Stimulated activated naive CD8-positive, alpha-beta T cell treated with anti-CD3 and anti-CD28 coated beads, Interleukin-15, Interleukin-2, amounts not matched to agents 100 ng/mL and 50 ng/mL, for 24 hours (primary cell): ENCODE data around the gene KCNE4.

Experiments used
- H3K27ac Mint-ChIP-seq: one replicate; pipeline ENCODE4 v1.8.0; 2021; ENCODE audit warnings: mild to moderate bottlenecking, mixed read lengths
- H3K27me3 Mint-ChIP-seq: one replicate; pipeline ENCODE4 v1.8.0; 2021; ENCODE audit warnings: mixed read lengths
- H3K36me3 Mint-ChIP-seq: one replicate; pipeline ENCODE4 v1.8.0; 2021; ENCODE audit warnings: low read depth, mixed read lengths
- H3K4me1 Mint-ChIP-seq: one replicate; pipeline ENCODE4 v1.8.0; 2021; ENCODE audit warnings: low read depth, mixed read lengths
- H3K4me3 Mint-ChIP-seq: one replicate; pipeline ENCODE4 v1.8.0; 2021; ENCODE audit warnings: mild to moderate bottlenecking, mixed read lengths
- H3K9me3 Mint-ChIP-seq: one replicate; pipeline ENCODE4 v1.8.0; 2021; ENCODE audit warnings: mixed read lengths

Gene KCNE4

GRCh38 chr2:223081789-223082188 lies 29.8 kb downstream of the KCNE4 start:
- H3K27me3 Mint-ChIP-seq, result peaks cover 1% of the 10 kb centered on the region

GRCh38 chr2:223082706-223083105 lies 30.7 kb downstream of the KCNE4 start:
- H3K4me1 Mint-ChIP-seq, result no peaks in the 10 kb centered on the region
- no peak overlapping the region for H3K27ac Mint-ChIP-seq
- no peaks in the 10 kb centered on the region for H3K27me3 Mint-ChIP-seq
- H3K36me3 Mint-ChIP-seq, result no peaks in the 10 kb centered on the region
- no peaks in the 10 kb centered on the region for H3K9me3 Mint-ChIP-seq
- H3K4me3 Mint-ChIP-seq, result no peak overlapping the region

More at GRCh38 chr2:223081789-223082188, 29.8 kb downstream of the KCNE4 start:
- H3K27ac Mint-ChIP-seq, result no peak overlapping the region
- H3K9me3 Mint-ChIP-seq, result peaks cover 2% of the 10 kb centered on the region
- H3K36me3 Mint-ChIP-seq, result no peaks in the 10 kb centered on the region
- no peak overlapping the region for H3K4me3 Mint-ChIP-seq
- H3K4me1 Mint-ChIP-seq, result no peaks in the 10 kb centered on the region

- Mint-ChIP-seq H3K27me3 (no peaks in the 10 kb centered on the region), H3K27ac (no peak overlapping the region), H3K4me1 (no peaks in the 10 kb centered on the region), H3K9me3 (no peaks in the 10 kb centered on the region), H3K36me3 (no peaks in the 10 kb centered on the region), H3K4me3 (no peak overlapping the region)
Observed at GRCh38 chr2:223083402-223084070, 31.5 kb downstream of the KCNE4 start.

DNA sequence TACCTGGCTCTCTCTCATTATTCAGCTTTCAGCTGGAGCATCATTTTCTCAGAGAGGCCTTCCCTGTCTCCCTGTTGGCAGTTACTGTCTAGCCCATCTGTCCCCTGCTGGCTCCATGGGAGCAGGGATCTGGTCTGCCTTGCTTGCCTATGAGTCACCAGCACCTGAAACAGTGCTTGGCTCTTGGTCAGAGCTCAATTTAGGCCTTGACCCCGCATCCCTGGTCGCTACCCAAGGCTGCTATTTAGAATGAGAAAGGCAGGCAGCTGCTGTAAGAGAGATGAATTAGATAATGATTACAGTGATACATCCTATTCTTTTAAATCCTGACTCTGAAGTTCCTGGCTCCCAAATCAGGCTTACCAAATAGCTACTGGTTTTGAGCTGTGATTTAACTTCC lies 32.9 kb downstream of the KCNE4 start:
- Mint-ChIP-seq H3K27ac (no peak overlapping the region), H3K4me1 (no peaks in the 10 kb centered on the region), H3K27me3 (no peaks in the 10 kb centered on the region), H3K36me3 (no peaks in the 10 kb centered on the region), H3K9me3 (no peaks in the 10 kb centered on the region), H3K4me3 (no peak overlapping the region)

GRCh38 chr2:223086370-223086981 lies 34.5 kb downstream of the KCNE4 start:
- Mint-ChIP-seq H3K27me3 (peaks cover under 1% of the 10 kb centered on the region), H3K4me1 (no peaks in the 10 kb centered on the region), H3K9me3 (no peaks in the 10 kb centered on the region), H3K27ac (no peak overlapping the region), H3K36me3 (no peaks in the 10 kb centered on the region), H3K4me3 (no peak overlapping the region)

- no peaks in the 10 kb centered on the region for H3K36me3 Mint-ChIP-seq
- H3K27me3 Mint-ChIP-seq, result peaks cover 4% of the 10 kb centered on the region
- no peak overlapping the region for H3K4me3 Mint-ChIP-seq
Observed at GRCh38 chr2:223087466-223087865, 35.5 kb downstream of the KCNE4 start.

GRCh38 chr2:223088866-223089265 lies 36.9 kb downstream of the KCNE4 start:
- Mint-ChIP-seq H3K4me3 (no peak overlapping the region), H3K9me3 (no peaks in the 10 kb centered on the region), H3K4me1 (no peaks in the 10 kb centered on the region), H3K27me3 (peaks cover 4% of the 10 kb centered on the region), H3K36me3 (no peaks in the 10 kb centered on the region), H3K27ac (no peak overlapping the region)

More at GRCh38 chr2:223087466-223087865, 35.5 kb downstream of the KCNE4 start:
- H3K9me3 Mint-ChIP-seq, result no peaks in the 10 kb centered on the region
- no peak overlapping the region for H3K27ac Mint-ChIP-seq
- H3K4me1 Mint-ChIP-seq, result no peaks in the 10 kb centered on the region

GRCh38 chr2:223090039-223090438 lies 38.0 kb downstream of the KCNE4 start:
- Mint-ChIP-seq H3K27ac (no peak overlapping the region), H3K36me3 (no peaks in the 10 kb centered on the region), H3K4me3 (no peak overlapping the region), H3K4me1 (no peaks in the 10 kb centered on the region), H3K9me3 (no peaks in the 10 kb centered on the region), H3K27me3 (peaks cover 4% of the 10 kb centered on the region)

GRCh38 chr2:223090540-223091235 lies 38.7 kb downstream of the KCNE4 start:
- H3K4me1 Mint-ChIP-seq, result no peaks in the 10 kb centered on the region
- no peaks in the 10 kb centered on the region for H3K36me3 Mint-ChIP-seq
- peaks cover 4% of the 10 kb centered on the region for H3K27me3 Mint-ChIP-seq
- H3K4me3 Mint-ChIP-seq, result no peak overlapping the region
- no peaks in the 10 kb centered on the region for H3K9me3 Mint-ChIP-seq
- no peak overlapping the region for H3K27ac Mint-ChIP-seq

DNA sequence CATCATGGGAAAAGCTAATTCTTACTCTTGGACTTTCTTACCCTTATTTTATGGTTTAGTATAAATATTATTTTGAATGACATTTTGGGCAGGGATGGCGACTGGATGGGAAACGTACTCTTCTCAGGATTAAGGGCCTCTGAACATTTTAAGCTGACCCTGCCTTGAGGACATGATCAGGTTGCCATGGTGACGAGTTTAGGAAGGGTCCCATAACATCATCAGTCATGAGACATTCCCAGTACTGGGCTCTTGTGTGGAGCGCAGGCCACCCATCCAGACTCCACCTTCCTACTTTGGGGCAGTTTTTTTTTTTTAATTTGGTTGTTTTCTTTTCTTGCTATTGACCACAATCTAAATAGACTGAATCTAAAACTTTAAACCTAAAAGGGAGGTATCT lies 40.7 kb downstream of the KCNE4 start:
- Mint-ChIP-seq H3K27me3 (peaks cover 4% of the 10 kb centered on the region), H3K9me3 (no peaks in the 10 kb centered on the region), H3K4me1 (no peaks in the 10 kb centered on the region), H3K4me3 (no peak overlapping the region), H3K36me3 (no peaks in the 10 kb centered on the region), H3K27ac (no peak overlapping the region)

GRCh38 chr2:223093436-223094241 lies 41.6 kb downstream of the KCNE4 start:
- no peaks in the 10 kb centered on the region for H3K4me1 Mint-ChIP-seq
- H3K9me3 Mint-ChIP-seq, result no peaks in the 10 kb centered on the region
- no peak overlapping the region for H3K4me3 Mint-ChIP-seq
- H3K27ac Mint-ChIP-seq, result no peak overlapping the region
- peaks cover 4% of the 10 kb centered on the region for H3K27me3 Mint-ChIP-seq
- H3K36me3 Mint-ChIP-seq, result no peaks in the 10 kb centered on the region

DNA sequence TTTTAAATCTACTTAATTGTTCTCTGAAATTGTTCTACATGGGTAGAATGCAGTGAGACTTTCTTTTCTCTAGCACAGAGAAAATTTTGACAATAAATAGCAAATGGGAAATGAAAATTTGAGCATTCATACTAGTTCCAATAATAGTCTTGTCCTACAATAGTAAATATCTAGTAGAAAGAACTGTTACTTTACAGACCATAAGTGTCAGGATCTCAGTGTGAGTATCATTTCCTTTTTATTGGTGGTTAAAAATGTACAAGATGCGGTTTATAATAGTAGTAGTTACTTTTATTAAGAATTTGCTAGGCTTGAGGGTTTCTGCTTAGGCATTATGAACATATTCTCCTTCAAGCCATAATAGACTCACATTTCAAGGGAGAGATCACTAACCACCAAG lies 43.2 kb downstream of the KCNE4 start:
- no peak overlapping the region for H3K4me3 Mint-ChIP-seq
- no peak overlapping the region for H3K27ac Mint-ChIP-seq
- H3K36me3 Mint-ChIP-seq, result no peaks in the 10 kb centered on the region
- H3K9me3 Mint-ChIP-seq, result no peaks in the 10 kb centered on the region
- H3K27me3 Mint-ChIP-seq, result peaks cover 4% of the 10 kb centered on the region
- H3K4me1 Mint-ChIP-seq, result no peaks in the 10 kb centered on the region

DNA sequence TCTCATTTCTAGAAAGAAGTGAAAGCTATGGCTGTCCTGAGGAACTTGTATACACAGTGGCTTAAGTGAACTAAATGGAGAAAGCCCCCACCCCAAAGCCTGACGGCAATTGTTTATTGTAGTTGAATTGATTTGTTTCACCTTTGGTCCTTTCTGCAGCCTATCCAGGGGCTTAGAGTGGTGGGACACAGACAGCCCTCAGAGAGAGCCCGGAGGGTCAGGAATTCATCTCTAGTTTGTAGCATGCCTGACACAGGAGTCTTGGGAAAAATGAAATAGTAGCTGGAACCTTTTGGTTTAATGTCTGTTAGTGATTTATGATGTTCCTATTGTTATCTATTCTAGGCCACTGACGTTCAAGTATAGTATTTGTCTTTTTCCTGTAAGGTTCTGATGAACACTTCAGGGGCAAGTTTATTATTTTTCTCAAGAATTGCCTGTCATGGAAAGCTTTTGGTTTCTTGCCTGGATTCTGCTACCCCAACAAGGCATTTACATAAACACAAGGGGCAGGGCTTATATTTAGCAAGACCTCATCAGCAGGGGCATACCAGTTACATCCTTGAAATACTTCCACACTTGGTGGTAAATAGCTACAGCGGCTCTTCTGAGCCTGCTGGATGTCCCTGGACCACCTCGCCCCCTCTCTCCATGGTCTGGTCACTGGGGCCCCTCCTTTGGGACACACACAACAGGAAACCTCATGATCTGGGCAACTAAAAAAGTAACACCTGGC lies 44.4 kb downstream of the KCNE4 start:
- H3K4me3 Mint-ChIP-seq, result no peak overlapping the region
- no peaks in the 10 kb centered on the region for H3K36me3 Mint-ChIP-seq
- no peaks in the 10 kb centered on the region for H3K4me1 Mint-ChIP-seq
- peaks cover 4% of the 10 kb centered on the region for H3K27me3 Mint-ChIP-seq
- no peak overlapping the region for H3K27ac Mint-ChIP-seq
- no peaks in the 10 kb centered on the region for H3K9me3 Mint-ChIP-seq

DNA sequence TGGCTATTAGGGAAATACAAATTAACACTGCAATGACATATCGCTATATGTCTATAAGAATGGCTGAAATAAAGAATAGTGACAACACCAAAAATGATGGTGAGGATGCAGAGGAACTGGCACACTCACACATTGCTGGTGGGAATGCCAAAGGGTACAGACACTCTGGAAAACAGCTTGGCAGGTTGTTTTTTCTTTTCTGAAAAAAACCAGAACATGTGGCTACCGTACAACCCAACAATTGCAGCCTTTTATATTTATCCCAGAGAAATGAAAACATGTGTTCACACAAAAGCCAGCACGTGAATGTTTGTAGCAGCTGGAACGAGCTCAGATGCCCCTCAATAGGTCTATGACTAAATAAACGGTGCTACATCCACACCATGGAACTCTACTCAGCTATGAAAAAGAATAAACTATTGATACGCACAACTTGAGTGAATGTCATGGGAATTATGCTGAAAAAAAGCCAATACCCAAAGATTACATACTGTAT lies 45.9 kb downstream of the KCNE4 start:
- H3K4me1 Mint-ChIP-seq, result no peaks in the 10 kb centered on the region
- H3K27me3 Mint-ChIP-seq, result no peaks in the 10 kb centered on the region
- H3K27ac Mint-ChIP-seq, result no peak overlapping the region
- H3K9me3 Mint-ChIP-seq, result no peaks in the 10 kb centered on the region
- H3K36me3 Mint-ChIP-seq, result no peaks in the 10 kb centered on the region
- no peak overlapping the region for H3K4me3 Mint-ChIP-seq
